Heart left ventricle (tissue), 16 donors: ENCODE results near the gene TFAP2B. TPM values are rescaled to one million over a fixed set of nuclear protein-coding genes. Genes with fewer than 3 reads are reported as not detected.

Experiments used
- ATAC-seq, 4 donors: fragments of 200-7000 bp; cut with Tn5 transposase; one replicate each; pipeline ENCODE4 v1.9.1; 2020 to 2022; ENCODE audit warnings: moderate library complexity in 4 of 4, mild to moderate bottlenecking in 3 of 4, moderate number of reproducible peaks in 1 of 4
- DNase-seq, 5 donors: peaks; one replicate each; pipeline ENCODE4 v3.0.0-alpha.2; 2020
- H3K27ac ChIP-seq, 12 donors: fragments of 200-600 bp; sonication (generic) in 4 of 12; one replicate each; pipeline versions ENCODE4 v1.5.0 to v1.8.0; 2016 to 2022; ENCODE audit warnings: mild to moderate bottlenecking in 2 of 12
- H3K27me3 ChIP-seq, 9 donors: fragments of 200-600 bp; sonication (generic) in 2 of 9; one replicate each; pipeline versions ENCODE4 v1.5.1 to v1.8.0; 2016 to 2022; ENCODE audit warnings: mild to moderate bottlenecking in 3 of 9
- H3K36me3 ChIP-seq, 9 donors: fragments of 200-600 bp; sonication (generic) in 2 of 9; one replicate each; pipeline versions ENCODE4 v1.5.0 to v1.8.0; 2018 to 2022; ENCODE audit warnings: mild to moderate bottlenecking in 2 of 9
- H3K4me1 ChIP-seq, 12 donors: fragments of 200-600 bp; sonication (generic) in 4 of 12; one replicate each; pipeline versions ENCODE4 v1.5.0 to v1.8.0; 2016 to 2022; ENCODE audit warnings: mild to moderate bottlenecking in 3 of 12
- H3K4me3 ChIP-seq, 12 donors: fragments of 200-600 bp; sonication (generic) in 4 of 12; one replicate each; pipeline versions ENCODE4 v1.5.0 to v1.8.0; 2017 to 2022; ENCODE audit warnings: mild to moderate bottlenecking in 9 of 12, moderate library complexity in 4 of 12
- H3K9me3 ChIP-seq, 12 donors: fragments of 200-600 bp; sonication (generic) in 4 of 12; one replicate each; pipeline versions ENCODE4 v1.5.0 to v1.8.0; 2016 to 2022; ENCODE audit warnings: mild to moderate bottlenecking in 1 of 12
- CTCF ChIP-seq, 12 donors: fragments of 200-600 bp; sonication (generic) in 4 of 12; IDR thresholded peaks; one replicate each; pipeline versions ENCODE4 v1.5.0 to v1.8.0; 2018 to 2022; ENCODE audit warnings: antibody characterized with exemption in 12 of 12, mild to moderate bottlenecking in 5 of 12
- POLR2A ChIP-seq, 2 donors: fragments of 450-650 bp; IDR thresholded peaks; one replicate each; pipeline ENCODE4 v1.6.1; 2017; ENCODE audit warnings: antibody characterized with exemption in 2 of 2, mild to moderate bottlenecking in 2 of 2, moderate library complexity in 2 of 2
- WGBS, 4 donors: extraction: QIAGEN DNeasy Blood & Tissue Kit in 2 of 4; methylation state at CpG; one replicate each; pipeline versions ENCODE4 v1.1.5 to v1.1.7; 2013 to 2018; 5-methylcytosine and 5-hydroxymethylcytosine counted together
- intact Hi-C, 10 donors: fragments of 100-400 bp; cut with DNase I; formaldehyde crosslinking; loops; one replicate each; pipeline versions ENCODE4 v1.11.1 to v1.14.2; 2022
- polyA plus RNA-seq, 2 donors: library from polyadenylated mRNA; stranded (reverse); fragments of 200-250 nt; gene quantifications; one replicate each; pipeline ENCODE4 v1.2.3, GENCODE V29; 2013
- total RNA-seq, 9 donors: library from RNA; depleted of rRNA in 2 of 9; stranded (reverse); fragments of >200 nt in 2 of 9; fragmentation: NEBNext Ultra II Directional in 3 of 9; extraction: Animal tissue kit (Norgen Biotek cat#: 25700) in 3 of 9; gene quantifications; one replicate each; pipeline versions ENCODE4 v1.1.0 to v1.2.4, GENCODE V29; 2016 to 2023
- donor health status: ischemic (EF 13 %, LVEDD 7.1; RV severe dilation, severe dysfunction).
- donor health status: healthy with polysubstance abuse.
- donor health status: DM: no; HTN: yes; CAD: no.
- donor health status: DM: no; HTN: no; CAD: no.
- donor health status: ischemic (EF 25% LVEDD 6.9; RV normal size, moderate dysfunction).
- donor health status: ischemic (EF 25% LVEDD 5.7; RV mildly dilated, moderate dysfunction).
- donor health status: healthy.
- donor health status: DM: yes; HTN: yes; CAD: no.
- donor health status: ischemic (EF 35%, LVEDD 5.7; RV mildly dilated, moderate dysfunction).
- donor health status: nonischemic (EF 11% LVEDD 7.7; RV severe dilation, severe dysfunction).
- donor health status: DM: yes; HTN: yes; CAD: no.
- donor health status: PGD.
- donor health status: ischemic (EF 29% LVEDD 5.4; RV normal size, mild dysfunction).
- donor health status: nonischemic (EF 23%, LVEDD 6.1; RV moderate dilation, normal function).

TFAP2B gene
- total and polyA plus RNA-seq, 11 donors: not detected

DNA sequence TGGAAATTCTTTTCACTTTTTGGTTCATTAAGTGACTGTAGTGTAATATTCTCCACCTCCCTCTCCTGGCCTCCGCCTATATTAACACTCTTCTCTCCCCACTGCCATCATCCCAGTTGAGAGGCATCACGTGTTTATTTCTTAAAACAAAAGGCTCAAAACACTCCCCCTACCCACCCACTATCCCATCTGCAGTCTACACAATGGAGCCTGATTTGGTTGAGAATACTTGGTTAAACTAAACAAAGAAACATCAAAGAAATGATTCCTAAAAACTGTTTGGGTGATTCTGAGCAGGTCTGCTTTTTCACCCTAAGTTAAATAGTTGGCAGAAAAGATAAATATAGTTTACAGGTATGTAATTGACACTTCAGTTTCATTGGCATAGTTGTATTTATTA, 5.9 kb downstream of the TFAP2B start:
- whole genome bisulfite sequencing, 4 donors: 2 to 5% (median 4%) methylated on average over 2 of the region's 2 CpGs
- H3K27me3 ChIP-seq: peaks cover 37 to 99% (median 93%) of the 10 kb centered on the region in 9 donors
- TF ChIP-seq CTCF (IDR thresholded peaks at IDR 0.05): no peak
- TF ChIP-seq POLR2A (IDR thresholded peaks at IDR 0.05): no peak
- DNase-seq (no peak), ATAC-seq (no peak)
- H3K27ac ChIP-seq: no peak overlapping the region
- H3K36me3 ChIP-seq: no peaks in the 10 kb centered on the region
- H3K4me3 ChIP-seq: no peak overlapping the region
- intact Hi-C loops: loop anchor here in 1 of 10 donors (10.0 kb wide), 1 partner anchor 1130 kb away; no protein-coding TSS in a partner anchor
- peaks cover 0 to 16% (median 0%) of the 10 kb centered on the region in 12 donors for H3K4me1 ChIP-seq
- H3K9me3 ChIP-seq: no peaks in the 10 kb centered on the region

- Histone ChIP-seq H3K36me3 (no peaks in the 10 kb centered on the region), H3K27me3 (peaks cover 38 to 100% (median 89%) of the 10 kb centered on the region in 9 donors), H3K4me1 (peaks cover 0 to 7% (median 0%) of the 10 kb centered on the region in 12 donors), H3K27ac (no peak overlapping the region), H3K9me3 (no peaks in the 10 kb centered on the region), H3K4me3 (no peak overlapping the region)
- ATAC-seq: no peak
- 3 to 8% (median 4%) methylated on average over 16 of the region's 16 CpGs for WGBS, 4 donors
- TF ChIP-seq CTCF (IDR thresholded peaks at IDR 0.05) (no peak), POLR2A (IDR thresholded peaks at IDR 0.05) (no peak)
- intact Hi-C loops: loop anchor here in 1 of 10 donors (10.0 kb wide), 1 partner anchor 1129 kb away; no protein-coding TSS in a partner anchor
- no peak for DNase-seq
These were observed 6.8 kb downstream of the TFAP2B start for GRCh38 chr6:50825375-50826036.

GRCh38 chr6:50826037-50826761, 7.5 kb downstream of the TFAP2B start:
- DNase-seq (no peak), ATAC-seq (no peak)
- intact Hi-C loops: loop anchor here in 1 of 10 donors (10.0 kb wide), 1 partner anchor 1129 kb away; no protein-coding TSS in a partner anchor

More at GRCh38 chr6:50826037-50826761, 7.5 kb downstream of the TFAP2B start:
- 6 to 10% (median 7%) methylated on average over 19 of the region's 19 CpGs for WGBS, 4 donors
- H3K27ac ChIP-seq: no peak overlapping the region
- H3K36me3 ChIP-seq: no peaks in the 10 kb centered on the region
- H3K9me3 ChIP-seq: no peaks in the 10 kb centered on the region
- TF ChIP-seq POLR2A (IDR thresholded peaks at IDR 0.05) (no peak), CTCF (IDR thresholded peaks at IDR 0.05) (no peak)
- H3K4me3 ChIP-seq: no peak overlapping the region
- peaks cover 0 to 3% (median 0%) of the 10 kb centered on the region in 12 donors for H3K4me1 ChIP-seq
- H3K27me3 ChIP-seq: peaks cover 40 to 100% (median 82%) of the 10 kb centered on the region in 9 donors
